WTC11 (cell line): Measurements from ENCODE around the gene LUC7L3. TPM values are rescaled to one million over a fixed set of nuclear protein-coding genes. Genes with fewer than 3 reads are reported as not detected.

Source experiments
- ATAC-seq: fragments of 200-7000 bp; cut with Tn5 transposase; 2 replicates; pipeline ENCODE4 v1.10.0; 2021; ENCODE audit warnings: mild to moderate bottlenecking, moderate library complexity
- CTCF ChIA-PET: fragments of 300-600 bp; sonication (Branson Sonifier 250); formaldehyde crosslinking; loops from one replicate; lab custom pipeline; 2021; ENCODE audit warnings: antibody characterized with exemption; lab: Charles Lee
- POLR2A ChIA-PET: fragments of 350-600 bp; sonication (Branson Sonifier 250); formaldehyde crosslinking; loops from one replicate; lab custom pipeline; 2021; ENCODE audit warnings: antibody characterized with exemption; lab: Charles Lee
- DNase-seq: peaks from one replicate; pipeline ENCODE4 v3.0.0; 2021; ENCODE audit warnings: low spot score
- H3K27ac Mint-ChIP-seq: 2 replicates; pipeline ENCODE4 v1.8.0; 2021; ENCODE audit warnings: mixed read lengths
- H3K27me3 Mint-ChIP-seq: 2 replicates; pipeline ENCODE4 v1.8.0; 2021; ENCODE audit warnings: low read depth, mild to moderate bottlenecking, moderate library complexity, mixed read lengths
- H3K36me3 Mint-ChIP-seq: 2 replicates; pipeline ENCODE4 v1.8.0; 2021; ENCODE audit warnings: mixed read lengths
- H3K4me1 Mint-ChIP-seq: 2 replicates; pipeline ENCODE4 v1.8.0; 2022; ENCODE audit warnings: mixed read lengths
- H3K4me3 Mint-ChIP-seq: 2 replicates; pipeline ENCODE4 v1.8.0; 2021; ENCODE audit warnings: mild to moderate bottlenecking, moderate library complexity, mixed read lengths
- H3K9me3 Mint-ChIP-seq: 2 replicates; pipeline ENCODE4 v1.8.0; 2021; ENCODE audit warnings: mixed read lengths
- ELF4 ChIP-seq: sonication (generic); formaldehyde crosslinking; IDR thresholded peaks from 2 replicates; pipeline ENCODE4 v1.8.1; 2022; ENCODE audit warnings: low read depth, mild to moderate bottlenecking, moderate library complexity, missing genetic modification reagents
- ESRRA ChIP-seq: sonication (generic); formaldehyde crosslinking; IDR thresholded peaks from 2 replicates; pipeline ENCODE4 v1.8.1; 2022; ENCODE audit warnings: mild to moderate bottlenecking, missing genetic modification reagents, borderline replicate concordance
- ETV6 ChIP-seq: sonication (generic); formaldehyde crosslinking; IDR thresholded peaks from 2 replicates; pipeline ENCODE4 v1.8.1; 2022; ENCODE audit warnings: mild to moderate bottlenecking, missing genetic modification reagents
- GTF2I ChIP-seq: fragments of 250-450 bp; sonication (Bioruptor Pico); conservative IDR thresholded peaks from 2 replicates; pipeline ENCODE4 v1.4.0; 2021; ENCODE audit warnings: mild to moderate bottlenecking
- IRF2 ChIP-seq: sonication (generic); formaldehyde crosslinking; IDR thresholded peaks from 2 replicates; pipeline ENCODE4 v1.8.0; 2022; ENCODE audit warnings: low read depth, missing genetic modification reagents, borderline replicate concordance
- JUN ChIP-seq: sonication (generic); formaldehyde crosslinking; IDR thresholded peaks from 2 replicates; pipeline ENCODE4 v1.8.0; 2023; ENCODE audit warnings: mild to moderate bottlenecking, missing genetic modification reagents
- MLX ChIP-seq: sonication (generic); formaldehyde crosslinking; IDR thresholded peaks from 2 replicates; pipeline ENCODE4 v1.8.1; 2023; ENCODE audit warnings: mild to moderate bottlenecking, missing genetic modification reagents, moderate library complexity
- MXD4 ChIP-seq: fragments of 250-450 bp; sonication (Bioruptor Pico); IDR thresholded peaks from 2 replicates; pipeline ENCODE4 v1.8.0; 2021; ENCODE audit warnings: mild to moderate bottlenecking, moderate library complexity, borderline replicate concordance
- PRRX2 ChIP-seq: fragments of 250-450 bp; sonication (Bioruptor Pico); IDR thresholded peaks from 2 replicates; pipeline ENCODE4 v1.8.0; 2021; ENCODE audit warnings: mild to moderate bottlenecking
- SOX15 ChIP-seq: fragments of 250-450 bp; sonication (Bioruptor Pico); IDR thresholded peaks from 2 replicates; pipeline ENCODE4 v1.9.0; 2021; ENCODE audit warnings: mild to moderate bottlenecking
- TP53 ChIP-seq: sonication (generic); formaldehyde crosslinking; IDR thresholded peaks from 2 replicates; pipeline ENCODE4 v1.8.1; 2023; ENCODE audit warnings: mild to moderate bottlenecking, missing genetic modification reagents
- ZNF232 ChIP-seq: sonication (generic); formaldehyde crosslinking; IDR thresholded peaks from 2 replicates; pipeline ENCODE4 v1.8.0; 2022; ENCODE audit warnings: mild to moderate bottlenecking, missing genetic modification reagents
- ZNF263 ChIP-seq: sonication (generic); formaldehyde crosslinking; IDR thresholded peaks from 2 replicates; pipeline ENCODE4 v1.8.1; 2022; ENCODE audit warnings: low read depth, mild to moderate bottlenecking, moderate library complexity, missing genetic modification reagents
- ZNF281 ChIP-seq: sonication (generic); formaldehyde crosslinking; IDR thresholded peaks from 2 replicates; pipeline ENCODE4 v1.8.0; 2023; ENCODE audit warnings: mild to moderate bottlenecking, missing genetic modification reagents
- ZNF423 ChIP-seq: fragments of 250-450 bp; sonication (Bioruptor Pico); IDR thresholded peaks from 2 replicates; pipeline ENCODE4 v2.1.2; 2022; ENCODE audit warnings: mild to moderate bottlenecking, moderate library complexity
- total RNA-seq: library from RNA; stranded (reverse); gene quantifications from 3 replicates; pipeline ENCODE4 v1.2.3, GENCODE V29; 2021
- TF ChIP-seq, protein P1 (sequence below): sonication (generic); formaldehyde crosslinking; IDR thresholded peaks from 2 replicates; pipeline ENCODE4 v1.8.0; 2022; ENCODE audit warnings: mild to moderate bottlenecking, missing genetic modification reagents
- TF ChIP-seq, protein P2 (sequence below): sonication (generic); formaldehyde crosslinking; IDR thresholded peaks from 2 replicates; pipeline ENCODE4 v1.8.0; 2022; ENCODE audit warnings: mild to moderate bottlenecking, missing genetic modification reagents
- TF ChIP-seq, protein P3 (sequence below): fragments of 250-450 bp; sonication (Bioruptor Pico); IDR thresholded peaks from 2 replicates; pipeline ENCODE4 v1.9.0; 2021; ENCODE audit warnings: moderate library complexity, mild to moderate bottlenecking, inconsistent platforms, borderline replicate concordance
- TF ChIP-seq, protein P4 (sequence below): fragments of 250-450 bp; sonication (Bioruptor Pico); IDR thresholded peaks from 2 replicates; pipeline ENCODE4 v1.9.0; 2021; ENCODE audit warnings: mild to moderate bottlenecking
- TF ChIP-seq, protein P5 (sequence below): sonication (generic); formaldehyde crosslinking; IDR thresholded peaks from 2 replicates; pipeline ENCODE4 v1.8.1; 2023; ENCODE audit warnings: mild to moderate bottlenecking, missing genetic modification reagents, moderate library complexity

Gene LUC7L3
- total RNA-seq, 1 experiment from 2014 or later = 190 TPM

GRCh38 chr17:50672831-50673551, 46.4 kb upstream of the LUC7L3 start:
- DNase-seq = no peak
- Mint-ChIP-seq H3K4me3 (no peak overlapping the region), H3K27me3 (no peaks in the 10 kb centered on the region; the same call in 1 of the 2 replicates), H3K4me1 (peaks cover 11% of the 10 kb centered on the region), H3K36me3 (no peaks in the 10 kb centered on the region), H3K27ac (no peak overlapping the region), H3K9me3 (no peaks in the 10 kb centered on the region)
- TF ChIP-seq MLX (CRISPR knock-in tag) = no peak
- ATAC-seq = no peak
- CTCF ChIA-PET = interaction anchor here (1.1 kb wide), 1 partner anchor 47 kb away, joined by 4 read pairs; no protein-coding TSS in a partner anchor
- POLR2A ChIA-PET = no interaction called here

GRCh38 chr17:50675190-50675589, 44.2 kb upstream of the LUC7L3 start:
- Mint-ChIP-seq H3K27me3 (no peaks in the 10 kb centered on the region; the same call in 1 of the 2 replicates), H3K9me3 (no peaks in the 10 kb centered on the region), H3K4me3 (no peak overlapping the region), H3K4me1 (no peaks in the 10 kb centered on the region), H3K36me3 (no peaks in the 10 kb centered on the region)
- ATAC-seq = no peak
- TF ChIP-seq, protein P1, sequence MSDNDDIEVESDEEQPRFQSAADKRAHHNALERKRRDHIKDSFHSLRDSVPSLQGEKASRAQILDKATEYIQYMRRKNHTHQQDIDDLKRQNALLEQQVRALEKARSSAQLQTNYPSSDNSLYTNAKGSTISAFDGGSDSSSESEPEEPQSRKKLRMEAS (CRISPR knock-in tag) = no peak
- no peak for TF ChIP-seq ELF4
- TF ChIP-seq, protein P2, sequence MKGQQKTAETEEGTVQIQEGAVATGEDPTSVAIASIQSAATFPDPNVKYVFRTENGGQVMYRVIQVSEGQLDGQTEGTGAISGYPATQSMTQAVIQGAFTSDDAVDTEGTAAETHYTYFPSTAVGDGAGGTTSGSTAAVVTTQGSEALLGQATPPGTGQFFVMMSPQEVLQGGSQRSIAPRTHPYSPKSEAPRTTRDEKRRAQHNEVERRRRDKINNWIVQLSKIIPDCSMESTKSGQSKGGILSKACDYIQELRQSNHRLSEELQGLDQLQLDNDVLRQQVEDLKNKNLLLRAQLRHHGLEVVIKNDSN (CRISPR knock-in tag) = no peak
- TF ChIP-seq TP53 (CRISPR knock-in tag) = no peak
- no peak for TF ChIP-seq IRF2 (CRISPR knock-in tag)
- TF ChIP-seq PRRX2 (CRISPR knock-in tag) = no peak
- TF ChIP-seq ZNF263 = no peak
- TF ChIP-seq, protein P3, sequence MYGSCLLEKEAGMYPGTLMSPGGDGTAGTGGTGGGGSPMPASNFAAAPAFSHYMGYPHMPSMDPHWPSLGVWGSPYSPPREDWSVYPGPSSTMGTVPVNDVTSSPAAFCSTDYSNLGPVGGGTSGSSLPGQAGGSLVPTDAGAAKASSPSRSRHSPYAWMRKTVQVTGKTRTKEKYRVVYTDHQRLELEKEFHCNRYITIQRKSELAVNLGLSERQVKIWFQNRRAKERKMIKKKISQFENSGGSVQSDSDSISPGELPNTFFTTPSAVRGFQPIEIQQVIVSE (CRISPR knock-in tag) = no peak
- no peak for TF ChIP-seq ZNF232 (CRISPR knock-in tag)
- TF ChIP-seq, protein P4, sequence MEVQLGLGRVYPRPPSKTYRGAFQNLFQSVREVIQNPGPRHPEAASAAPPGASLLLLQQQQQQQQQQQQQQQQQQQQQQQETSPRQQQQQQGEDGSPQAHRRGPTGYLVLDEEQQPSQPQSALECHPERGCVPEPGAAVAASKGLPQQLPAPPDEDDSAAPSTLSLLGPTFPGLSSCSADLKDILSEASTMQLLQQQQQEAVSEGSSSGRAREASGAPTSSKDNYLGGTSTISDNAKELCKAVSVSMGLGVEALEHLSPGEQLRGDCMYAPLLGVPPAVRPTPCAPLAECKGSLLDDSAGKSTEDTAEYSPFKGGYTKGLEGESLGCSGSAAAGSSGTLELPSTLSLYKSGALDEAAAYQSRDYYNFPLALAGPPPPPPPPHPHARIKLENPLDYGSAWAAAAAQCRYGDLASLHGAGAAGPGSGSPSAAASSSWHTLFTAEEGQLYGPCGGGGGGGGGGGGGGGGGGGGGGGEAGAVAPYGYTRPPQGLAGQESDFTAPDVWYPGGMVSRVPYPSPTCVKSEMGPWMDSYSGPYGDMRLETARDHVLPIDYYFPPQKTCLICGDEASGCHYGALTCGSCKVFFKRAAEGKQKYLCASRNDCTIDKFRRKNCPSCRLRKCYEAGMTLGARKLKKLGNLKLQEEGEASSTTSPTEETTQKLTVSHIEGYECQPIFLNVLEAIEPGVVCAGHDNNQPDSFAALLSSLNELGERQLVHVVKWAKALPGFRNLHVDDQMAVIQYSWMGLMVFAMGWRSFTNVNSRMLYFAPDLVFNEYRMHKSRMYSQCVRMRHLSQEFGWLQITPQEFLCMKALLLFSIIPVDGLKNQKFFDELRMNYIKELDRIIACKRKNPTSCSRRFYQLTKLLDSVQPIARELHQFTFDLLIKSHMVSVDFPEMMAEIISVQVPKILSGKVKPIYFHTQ (CRISPR knock-in tag) = no peak
- TF ChIP-seq ZNF423 (CRISPR knock-in tag) = no peak
- TF ChIP-seq ETV6 = no peak
- TF ChIP-seq, protein P5, sequence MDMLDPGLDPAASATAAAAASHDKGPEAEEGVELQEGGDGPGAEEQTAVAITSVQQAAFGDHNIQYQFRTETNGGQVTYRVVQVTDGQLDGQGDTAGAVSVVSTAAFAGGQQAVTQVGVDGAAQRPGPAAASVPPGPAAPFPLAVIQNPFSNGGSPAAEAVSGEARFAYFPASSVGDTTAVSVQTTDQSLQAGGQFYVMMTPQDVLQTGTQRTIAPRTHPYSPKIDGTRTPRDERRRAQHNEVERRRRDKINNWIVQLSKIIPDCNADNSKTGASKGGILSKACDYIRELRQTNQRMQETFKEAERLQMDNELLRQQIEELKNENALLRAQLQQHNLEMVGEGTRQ = no peak
- TF ChIP-seq ESRRA (CRISPR knock-in tag) = no peak
- TF ChIP-seq SOX15 (CRISPR knock-in tag) = no peak
- TF ChIP-seq, all 79 proteins: peak for 0
- POLR2A ChIA-PET = no interaction called here
- no peak overlapping the region for H3K27ac Mint-ChIP-seq
- DNase-seq = no peak
- CTCF ChIA-PET = interaction anchor here (1.2 to 2.1 kb wide), 3 partner anchors 9 to 50 kb away, joined by 3 to 11 read pairs (median 3); no protein-coding TSS in a partner anchor

- no peaks in the 10 kb centered on the region for H3K36me3 Mint-ChIP-seq
- ChIA-PET CTCF (interaction anchor here (1.2 to 2.1 kb wide), 2 partner anchors 45 to 50 kb away, joined by 3 to 11 read pairs; no protein-coding TSS in a partner anchor), POLR2A (no interaction called here)
- DNase-seq = no peak
- no peaks in the 10 kb centered on the region for H3K9me3 Mint-ChIP-seq
- no peaks in the 10 kb centered on the region; the same call in 1 of the 2 replicates for H3K27me3 Mint-ChIP-seq
- TF ChIP-seq JUN = no peak
- no peak for TF ChIP-seq GTF2I
- no peak for TF ChIP-seq ZNF281 (CRISPR knock-in tag)
- no peak for TF ChIP-seq MXD4 (CRISPR knock-in tag)
- H3K27ac Mint-ChIP-seq = no peak overlapping the region
- H3K4me3 Mint-ChIP-seq = no peak overlapping the region
- H3K4me1 Mint-ChIP-seq = no peaks in the 10 kb centered on the region
- no peak for ATAC-seq
Observed at GRCh38 chr17:50675627-50676026, 43.8 kb upstream of the LUC7L3 start.
